ENCODE measurements around the gene RETREG1.

The RETREG1 gene

GRCh38 chr5:16502866-16503265, 113.9 kb downstream of the RETREG1 start:
- Histone ChIP-seq H3K27ac (ENCODE audit: extremely low read depth, low read depth, low read length) (no peak overlapping the region), H3K4me1 (ENCODE audit: control insufficient read depth, insufficient read depth, low read length) (no peaks in the 10 kb centered on the region), H3K4me3 (ENCODE audit: low read depth, low read length) (no peak overlapping the region), H3K36me3 (ENCODE audit: control insufficient read depth in 2 of 2, insufficient read depth in 1 of 2, low read length in 2 of 2) (no peaks in the 10 kb centered on the region), H3K9me3 (ENCODE audit: control insufficient read depth, insufficient read depth, low read depth, low read length) (no peaks in the 10 kb centered on the region)
- TF ChIP-seq OSR2 (tag by site-specific recombination; IDR thresholded peaks at IDR 0.05) (0 out of 2 replicates have a peak, but pooled peaks have one; percentile 18), MYNN (tag by site-specific recombination; IDR thresholded peaks at IDR 0.05; ENCODE audit: borderline replicate concordance) (no peak)
- ChIA-PET CTCF (interaction anchor here (0.6 to 1.2 kb wide), 4 partner anchors 47 to 347 kb away, joined by 3 read pairs; no protein-coding TSS in a partner anchor), POLR2A (interaction anchor here (0.7 kb wide), 1 partner anchor 416 kb away, joined by 5 read pairs; no protein-coding TSS in a partner anchor)

GRCh38 chr5:16500024-16500423, 116.8 kb downstream of the RETREG1 start:
- H3K36me3 ChIP-seq (ENCODE audit: control insufficient read depth in 2 of 2, insufficient read depth in 1 of 2, low read length in 2 of 2): no peaks in the 10 kb centered on the region
- H3K27ac ChIP-seq (ENCODE audit: extremely low read depth, low read depth, low read length): no peak overlapping the region
- H3K4me1 ChIP-seq (ENCODE audit: control insufficient read depth, insufficient read depth, low read length): no peaks in the 10 kb centered on the region
- POLR2A ChIA-PET: no interaction called here
- TF ChIP-seq ZNF530 (tag by site-specific recombination; IDR thresholded peaks at IDR 0.05; ENCODE audit: low read depth): no peak
- TF ChIP-seq REPIN1 (tag by site-specific recombination; IDR thresholded peaks at IDR 0.05; ENCODE audit: low read depth): no peak
- TF ChIP-seq SCRT1 (tag by site-specific recombination; IDR thresholded peaks at IDR 0.05; ENCODE audit: borderline replicate concordance): no peak
- TF ChIP-seq ZNF510 (tag by site-specific recombination; IDR thresholded peaks at IDR 0.05; ENCODE audit: insufficient replicate concordance): no peak
- no peak for TF ChIP-seq INSM2 (tag by site-specific recombination; IDR thresholded peaks at IDR 0.05)
- TF ChIP-seq ZXDB (tag by site-specific recombination; IDR thresholded peaks at IDR 0.05): no peak
- no peak for TF ChIP-seq BCL11B (tag by site-specific recombination; IDR thresholded peaks at IDR 0.05; ENCODE audit: low read depth)
- no peak for TF ChIP-seq ZNF248 (tag by site-specific recombination; IDR thresholded peaks at IDR 0.05)
- TF ChIP-seq ZNF37A (tag by site-specific recombination; IDR thresholded peaks at IDR 0.05): no peak
- no peak for TF ChIP-seq ZNF335 (tag by site-specific recombination; conservative IDR thresholded peaks at IDR 0.05)
- no peak for TF ChIP-seq ZNF202 (tag by site-specific recombination; IDR thresholded peaks at IDR 0.05; ENCODE audit: borderline replicate concordance)
- TF ChIP-seq YY1 (tag by site-specific recombination; IDR thresholded peaks at IDR 0.05): no peak
- TF ChIP-seq GLI2 (tag by site-specific recombination; IDR thresholded peaks at IDR 0.05; ENCODE audit: borderline replicate concordance, low read depth): no peak
- TF ChIP-seq ZNF133 (tag by site-specific recombination; IDR thresholded peaks at IDR 0.05): no peak
- CTCF ChIA-PET: interaction anchor here (0.9 to 2.0 kb wide), 2 partner anchors 49 to 50 kb away, joined by 3 to 6 read pairs; no protein-coding TSS in a partner anchor
- peaks cover 3% of the 10 kb centered on the region for H3K9me3 ChIP-seq (ENCODE audit: control insufficient read depth, insufficient read depth, low read depth, low read length)
- no peak overlapping the region for H3K4me3 ChIP-seq (ENCODE audit: low read depth, low read length)

GRCh38 chr5:16497546-16497945, 119.3 kb downstream of the RETREG1 start:
- Histone ChIP-seq H3K9me3 (ENCODE audit: control insufficient read depth, insufficient read depth, low read depth, low read length) (peaks cover 5% of the 10 kb centered on the region), H3K27ac (ENCODE audit: extremely low read depth, low read depth, low read length) (no peak overlapping the region), H3K4me1 (ENCODE audit: control insufficient read depth, insufficient read depth, low read length) (no peaks in the 10 kb centered on the region), H3K36me3 (ENCODE audit: control insufficient read depth in 2 of 2, insufficient read depth in 1 of 2, low read length in 2 of 2) (no peaks in the 10 kb centered on the region), H3K4me3 (ENCODE audit: low read depth, low read length) (no peak overlapping the region)
- CTCF ChIA-PET: interaction anchor here (0.6 to 1.7 kb wide), 3 partner anchors 17 to 316 kb away, joined by 3 to 6 read pairs (median 5); no protein-coding TSS in a partner anchor
- POLR2A ChIA-PET: no interaction called here
- TF ChIP-seq FEZF1 (tag by site-specific recombination; IDR thresholded peaks at IDR 0.05) (no peak), ZNF664 (tag by site-specific recombination; IDR thresholded peaks at IDR 0.05) (no peak), SP3 (tag by site-specific recombination; IDR thresholded peaks at IDR 0.05) (no peak), HOXC10 (CRISPR knock-in tag; IDR thresholded peaks at IDR 0.05) (no peak), ZNF580 (tag by site-specific recombination; IDR thresholded peaks at IDR 0.05) (no peak), PRDM2 (tag by site-specific recombination; IDR thresholded peaks at IDR 0.05; ENCODE audit: borderline replicate concordance) (no peak)
